ENCODE measurements around the gene ZCCHC8.

DNA sequence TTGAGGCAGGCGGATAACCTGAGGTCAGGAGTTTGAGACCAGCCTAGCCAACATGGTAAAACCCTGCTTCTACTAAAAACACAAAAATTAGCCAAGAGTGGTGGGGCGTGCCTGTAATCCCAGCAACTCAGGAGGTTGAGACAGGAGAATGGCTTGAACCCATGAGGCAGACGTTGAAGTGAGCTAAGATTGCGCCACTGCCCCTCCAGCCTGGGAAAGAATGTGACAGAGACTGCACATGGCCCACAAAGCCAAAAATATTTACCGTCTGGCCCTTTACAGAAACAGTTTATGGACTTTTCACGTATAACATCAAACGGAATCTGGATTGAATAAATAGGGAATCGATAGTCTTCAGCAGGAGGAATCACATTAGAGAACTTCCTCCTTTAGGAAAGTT, 22.5 kb upstream of the ZCCHC8 start:
- TF ChIP-seq, protein P1, sequence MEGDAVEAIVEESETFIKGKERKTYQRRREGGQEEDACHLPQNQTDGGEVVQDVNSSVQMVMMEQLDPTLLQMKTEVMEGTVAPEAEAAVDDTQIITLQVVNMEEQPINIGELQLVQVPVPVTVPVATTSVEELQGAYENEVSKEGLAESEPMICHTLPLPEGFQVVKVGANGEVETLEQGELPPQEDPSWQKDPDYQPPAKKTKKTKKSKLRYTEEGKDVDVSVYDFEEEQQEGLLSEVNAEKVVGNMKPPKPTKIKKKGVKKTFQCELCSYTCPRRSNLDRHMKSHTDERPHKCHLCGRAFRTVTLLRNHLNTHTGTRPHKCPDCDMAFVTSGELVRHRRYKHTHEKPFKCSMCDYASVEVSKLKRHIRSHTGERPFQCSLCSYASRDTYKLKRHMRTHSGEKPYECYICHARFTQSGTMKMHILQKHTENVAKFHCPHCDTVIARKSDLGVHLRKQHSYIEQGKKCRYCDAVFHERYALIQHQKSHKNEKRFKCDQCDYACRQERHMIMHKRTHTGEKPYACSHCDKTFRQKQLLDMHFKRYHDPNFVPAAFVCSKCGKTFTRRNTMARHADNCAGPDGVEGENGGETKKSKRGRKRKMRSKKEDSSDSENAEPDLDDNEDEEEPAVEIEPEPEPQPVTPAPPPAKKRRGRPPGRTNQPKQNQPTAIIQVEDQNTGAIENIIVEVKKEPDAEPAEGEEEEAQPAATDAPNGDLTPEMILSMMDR (IDR thresholded peaks at IDR 0.05), result no peak
- no peak for TF ChIP-seq POLR2A (IDR thresholded peaks at IDR 0.05)

All from testis (tissue), 2 donors.